ENCODE measurements around the gene MINDY2.
"Not testable (repeated sequence)": the region's sequence is repeated elsewhere in the genome, so short reads cannot be mapped to it uniquely, and the experiment has no call there.

MINDY2 gene

DNA sequence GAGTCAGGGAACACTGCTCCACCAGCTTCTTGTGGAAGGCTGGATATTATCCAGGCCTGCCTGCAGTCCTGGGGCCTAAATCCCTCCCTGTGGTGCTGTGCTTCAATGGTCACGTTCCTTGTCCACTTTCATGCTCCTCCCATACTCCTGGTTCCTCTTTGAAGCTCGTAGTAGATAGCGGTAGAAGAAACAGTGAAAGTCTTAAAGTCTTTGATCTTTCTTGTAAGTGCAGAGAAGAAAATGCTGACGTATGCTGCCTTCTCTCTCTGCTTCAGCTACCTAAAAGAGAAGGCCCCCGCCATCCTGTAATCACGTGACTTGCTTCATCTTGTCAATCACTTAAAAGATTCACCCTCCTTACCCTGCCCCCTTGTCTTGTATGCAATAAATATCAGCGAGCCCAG is 2.5 kb upstream of the MINDY2 start:
- no CpG with 5 or more reads among the region's 7 CpGs for WGBS, 2 donors (ENCODE audit: extremely low coverage in 2 of 2, insufficient read length in 2 of 2, insufficient replicate concordance in 1 of 2)
- not testable (repeated sequence) for H2AK5ac ChIP-seq (ENCODE audit: low read depth, low read length)

GRCh38 chr15:58770519-58770856 is 614 bp upstream of the MINDY2 start:
- H3K79me1 ChIP-seq (ENCODE audit: low read depth, low read length): peaks cover 1% of the 10 kb centered on the region
- no peak overlapping the region for H3K18ac ChIP-seq (ENCODE audit: low read length)
- H2BK15ac ChIP-seq (ENCODE audit: low read length): no peak overlapping the region
- peak overlapping the region; percentile 71 for H3K4me2 ChIP-seq (ENCODE audit: insufficient read depth, low read length, poor library complexity, severe bottlenecking)
- no peak for DNase-seq (ENCODE audit: low spot score)
- H3K27me3 ChIP-seq (ENCODE audit: control insufficient read depth in 3 of 3, insufficient read depth in 3 of 3, low read depth in 1 of 3, low read length in 3 of 3): no peaks in the 10 kb centered on the region
- no peak overlapping the region for H2AK5ac ChIP-seq (ENCODE audit: low read depth, low read length)
- peak overlapping the region; percentile 84 for H2AFZ ChIP-seq (ENCODE audit: low read length)
- peaks cover 0 to 11% of the 10 kb centered on the region in 2 donors for H3K4me1 ChIP-seq (ENCODE audit: control insufficient read depth in 2 of 2, insufficient read depth in 1 of 2, low read depth in 1 of 2, low read length in 2 of 2)
- H3K4ac ChIP-seq (ENCODE audit: low read length): no peak overlapping the region
- no peak overlapping the region for H4K8ac ChIP-seq (ENCODE audit: low read depth, low read length)
- no peak overlapping the region for H2BK12ac ChIP-seq (ENCODE audit: low read length)
- H3K4me3 ChIP-seq (ENCODE audit: low read length in 2 of 2): peak overlapping the region; percentile 17 to 59
- H2BK120ac ChIP-seq (ENCODE audit: low read depth, low read length): no peak overlapping the region
- no peak overlapping the region for H3K9ac ChIP-seq (ENCODE audit: low read depth, low read length, poor library complexity)
- H2BK5ac ChIP-seq (ENCODE audit: low read length): no peak overlapping the region
- H4K91ac ChIP-seq (ENCODE audit: low read depth, low read length, poor library complexity): no peak overlapping the region
- no peak overlapping the region for H3K23ac ChIP-seq (ENCODE audit: low read depth, low read length, poor library complexity)
- H3K14ac ChIP-seq (ENCODE audit: low read length): no peak overlapping the region
- peak overlapping the region; percentile 35 for H3K27ac ChIP-seq (replicated peaks; ENCODE audit: low read length)
- H3K9me3 ChIP-seq (replicated peaks in 1 of 2; ENCODE audit: control insufficient read depth in 2 of 2, insufficient read depth in 1 of 2, low read depth in 1 of 2, low read length in 2 of 2): no peaks in the 10 kb centered on the region
- no peaks in the 10 kb centered on the region for H3K36me3 ChIP-seq (replicated peaks in 1 of 2; ENCODE audit: control insufficient read depth in 2 of 2, insufficient read depth in 2 of 2, low read length in 2 of 2)
- no CpG with 5 or more reads among the region's 9 CpGs for WGBS, 2 donors (ENCODE audit: extremely low coverage in 2 of 2, insufficient read length in 2 of 2, insufficient replicate concordance in 1 of 2)

More for the DNA sequence above, 2.5 kb upstream of the MINDY2 start:
- H3K4ac ChIP-seq (ENCODE audit: low read length); H2BK15ac ChIP-seq (ENCODE audit: low read length); H2BK5ac ChIP-seq (ENCODE audit: low read length); H3K9me3 ChIP-seq (replicated peaks in 1 of 2; ENCODE audit: control insufficient read depth in 2 of 2, insufficient read depth in 1 of 2, low read depth in 1 of 2, low read length in 2 of 2); H3K4me1 ChIP-seq (ENCODE audit: control insufficient read depth in 2 of 2, insufficient read depth in 1 of 2, low read depth in 1 of 2, low read length in 2 of 2); DNase-seq (ENCODE audit: low spot score); H3K23ac ChIP-seq (ENCODE audit: low read depth, low read length, poor library complexity); H2BK120ac ChIP-seq (ENCODE audit: low read depth, low read length); H3K27ac ChIP-seq (replicated peaks; ENCODE audit: low read length); H4K91ac ChIP-seq (ENCODE audit: low read depth, low read length, poor library complexity); H4K8ac ChIP-seq (ENCODE audit: low read depth, low read length); H3K4me2 ChIP-seq (ENCODE audit: insufficient read depth, low read length, poor library complexity, severe bottlenecking); H2AFZ ChIP-seq (ENCODE audit: low read length); H3K79me1 ChIP-seq (ENCODE audit: low read depth, low read length); H3K9ac ChIP-seq (ENCODE audit: low read depth, low read length, poor library complexity); H3K4me3 ChIP-seq (ENCODE audit: low read length in 2 of 2); H3K14ac ChIP-seq (ENCODE audit: low read length); H2BK12ac ChIP-seq (ENCODE audit: low read length); H3K18ac ChIP-seq (ENCODE audit: low read length); H3K36me3 ChIP-seq (replicated peaks in 1 of 2; ENCODE audit: control insufficient read depth in 2 of 2, insufficient read depth in 2 of 2, low read length in 2 of 2); H3K27me3 ChIP-seq (ENCODE audit: control insufficient read depth in 3 of 3, insufficient read depth in 3 of 3, low read depth in 1 of 3, low read length in 3 of 3): not testable (repeated sequence)

DNA sequence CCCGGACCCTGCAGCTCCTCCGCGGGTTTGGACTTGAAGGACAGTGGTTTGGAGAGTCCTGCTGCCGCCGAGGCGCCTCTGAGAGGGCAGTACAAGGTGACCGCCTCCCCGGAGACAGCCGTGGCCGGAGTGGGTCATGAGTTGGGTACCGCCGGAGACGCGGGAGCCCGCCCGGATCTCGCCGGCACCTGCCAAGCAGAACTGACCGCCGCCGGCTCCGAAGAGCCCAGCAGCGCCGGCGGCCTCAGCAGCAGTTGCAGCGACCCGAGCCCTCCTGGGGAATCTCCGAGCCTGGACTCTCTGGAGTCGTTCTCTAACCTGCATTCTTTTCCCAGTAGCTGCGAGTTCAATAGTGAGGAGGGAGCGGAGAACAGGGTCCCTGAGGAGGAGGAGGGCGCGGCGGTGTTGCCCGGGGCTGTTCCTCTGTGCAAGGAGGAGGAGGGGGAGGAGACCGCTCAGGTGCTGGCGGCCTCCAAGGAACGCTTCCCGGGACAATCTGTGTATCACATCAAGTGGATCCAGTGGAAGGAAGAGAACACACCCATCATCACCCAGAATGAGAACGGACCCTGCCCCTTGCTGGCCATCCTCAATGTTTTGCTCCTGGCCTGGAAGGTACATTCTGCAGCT is 634 bp downstream of the MINDY2 start:
- H3K27me3 ChIP-seq (ENCODE audit: control insufficient read depth in 3 of 3, insufficient read depth in 3 of 3, low read depth in 1 of 3, low read length in 3 of 3): no peaks in the 10 kb centered on the region
- H2BK5ac ChIP-seq (ENCODE audit: low read length): peak overlapping the region; percentile 98

GRCh38 chr15:58773024-58773423 is 1.9 kb downstream of the MINDY2 start:
- Histone ChIP-seq H3K27ac (replicated peaks; ENCODE audit: low read length) (no peak overlapping the region), H2BK12ac (ENCODE audit: low read length) (no peak overlapping the region), H3K14ac (ENCODE audit: low read length) (no peak overlapping the region), H3K9me3 (replicated peaks in 1 of 2; ENCODE audit: control insufficient read depth in 2 of 2, insufficient read depth in 1 of 2, low read depth in 1 of 2, low read length in 2 of 2) (no peaks in the 10 kb centered on the region), H3K23ac (ENCODE audit: low read depth, low read length, poor library complexity) (no peak overlapping the region), H3K4me3 (ENCODE audit: low read length in 2 of 2) (peak overlapping the region in 1 of 2 donors; percentile 59), H3K79me1 (ENCODE audit: low read depth, low read length) (peaks cover 1% of the 10 kb centered on the region), H2AK5ac (ENCODE audit: low read depth, low read length) (no peak overlapping the region), H2BK15ac (ENCODE audit: low read length) (no peak overlapping the region), H3K18ac (ENCODE audit: low read length) (no peak overlapping the region), H2BK120ac (ENCODE audit: low read depth, low read length) (no peak overlapping the region), H3K9ac (ENCODE audit: low read depth, low read length, poor library complexity) (no peak overlapping the region), H2AFZ (ENCODE audit: low read length) (no peak overlapping the region), H3K27me3 (ENCODE audit: control insufficient read depth in 3 of 3, insufficient read depth in 3 of 3, low read depth in 1 of 3, low read length in 3 of 3) (no peaks in the 10 kb centered on the region), H3K36me3 (replicated peaks in 1 of 2; ENCODE audit: control insufficient read depth in 2 of 2, insufficient read depth in 2 of 2, low read length in 2 of 2) (peaks cover 0 to 4% of the 10 kb centered on the region in 2 donors), H3K4me1 (ENCODE audit: control insufficient read depth in 2 of 2, insufficient read depth in 1 of 2, low read depth in 1 of 2, low read length in 2 of 2) (peaks cover 0 to 11% of the 10 kb centered on the region in 2 donors), H4K91ac (ENCODE audit: low read depth, low read length, poor library complexity) (no peak overlapping the region), H3K4me2 (ENCODE audit: insufficient read depth, low read length, poor library complexity, severe bottlenecking) (no peak overlapping the region), H3K4ac (ENCODE audit: low read length) (no peak overlapping the region), H4K8ac (ENCODE audit: low read depth, low read length) (no peak overlapping the region), H2BK5ac (ENCODE audit: low read length) (no peak overlapping the region)
- no CpG with 5 or more reads among the region's 4 CpGs for WGBS, 2 donors (ENCODE audit: extremely low coverage in 2 of 2, insufficient read length in 2 of 2, insufficient replicate concordance in 1 of 2)
- no peak for DNase-seq (ENCODE audit: low spot score)

More for the DNA sequence above, 634 bp downstream of the MINDY2 start:
- peak overlapping the region; percentile 100 for H3K18ac ChIP-seq (ENCODE audit: low read length)
- peak overlapping the region; percentile 45 for H3K23ac ChIP-seq (ENCODE audit: low read depth, low read length, poor library complexity)
- H3K27ac ChIP-seq (replicated peaks; ENCODE audit: low read length): peak overlapping the region; percentile 97
- H2BK120ac ChIP-seq (ENCODE audit: low read depth, low read length): peak overlapping the region; percentile 81
- H3K4me1 ChIP-seq (ENCODE audit: control insufficient read depth in 2 of 2, insufficient read depth in 1 of 2, low read depth in 1 of 2, low read length in 2 of 2): peaks cover 0 to 11% of the 10 kb centered on the region in 2 donors
- peak overlapping the region; percentile 92 for H2BK15ac ChIP-seq (ENCODE audit: low read length)
- WGBS, 2 donors (ENCODE audit: extremely low coverage in 2 of 2, insufficient read length in 2 of 2, insufficient replicate concordance in 1 of 2): no CpG with 5 or more reads among the region's 40 CpGs
- peaks cover 0 to 4% of the 10 kb centered on the region in 2 donors for H3K36me3 ChIP-seq (replicated peaks in 1 of 2; ENCODE audit: control insufficient read depth in 2 of 2, insufficient read depth in 2 of 2, low read length in 2 of 2)
- no peak for DNase-seq (ENCODE audit: low spot score)
- H3K79me1 ChIP-seq (ENCODE audit: low read depth, low read length): peaks cover 1% of the 10 kb centered on the region
- peak overlapping the region; percentile 95 for H2AFZ ChIP-seq (ENCODE audit: low read length)
- no peak overlapping the region for H2BK12ac ChIP-seq (ENCODE audit: low read length)
- H4K8ac ChIP-seq (ENCODE audit: low read depth, low read length): no peak overlapping the region
- H3K9ac ChIP-seq (ENCODE audit: low read depth, low read length, poor library complexity): peak overlapping the region; percentile 99
- H3K9me3 ChIP-seq (replicated peaks in 1 of 2; ENCODE audit: control insufficient read depth in 2 of 2, insufficient read depth in 1 of 2, low read depth in 1 of 2, low read length in 2 of 2): no peaks in the 10 kb centered on the region
- H3K14ac ChIP-seq (ENCODE audit: low read length): peak overlapping the region; percentile 56
- H3K4ac ChIP-seq (ENCODE audit: low read length): no peak overlapping the region
- no peak overlapping the region for H4K91ac ChIP-seq (ENCODE audit: low read depth, low read length, poor library complexity)
- H3K4me3 ChIP-seq (ENCODE audit: low read length in 2 of 2): peak overlapping the region; percentile 59 to 99
- H3K4me2 ChIP-seq (ENCODE audit: insufficient read depth, low read length, poor library complexity, severe bottlenecking): peak overlapping the region; percentile 78
- no peak overlapping the region for H2AK5ac ChIP-seq (ENCODE audit: low read depth, low read length)

Data from neuronal stem cell (in vitro differentiated cells).